ENCODE data around the gene PTP4A1.

DNA sequence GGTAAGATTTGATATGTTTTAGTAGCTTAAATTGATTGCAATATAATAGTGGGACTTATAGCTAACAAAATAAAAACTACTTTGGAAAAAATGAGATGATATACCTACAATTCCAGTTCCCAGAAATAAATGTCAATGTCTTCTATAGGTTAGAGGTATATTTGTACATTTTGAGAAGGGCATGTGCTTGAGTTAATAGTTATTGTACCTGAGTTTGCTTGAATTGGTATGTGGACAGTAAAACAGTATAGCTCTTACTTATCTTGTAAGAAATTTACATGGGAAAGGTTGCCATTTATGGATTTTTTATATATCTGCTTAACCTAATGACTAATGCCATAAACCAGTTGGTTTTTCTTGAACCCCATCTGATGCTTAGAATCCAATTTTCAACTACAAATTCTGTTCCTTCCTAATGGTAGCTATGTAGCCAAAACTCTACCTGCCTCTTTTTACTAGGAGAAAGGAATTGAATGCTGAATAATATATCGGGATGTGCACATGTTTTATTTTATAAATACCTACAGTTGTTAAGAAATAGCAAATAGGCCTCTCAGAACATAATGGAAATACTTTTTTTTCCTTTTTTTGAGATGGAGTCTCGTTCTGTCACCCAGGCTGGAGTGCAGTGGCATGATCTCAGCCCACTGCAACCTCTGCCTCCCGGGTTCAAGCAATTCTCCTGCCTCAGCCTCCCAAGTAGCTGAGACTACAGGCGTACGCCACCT, 4.9 kb downstream of the PTP4A1 start:
- TF ChIP-seq EZH2phosphoT487 (IDR thresholded peaks at IDR 0.05) (no peak), EZH2 (IDR thresholded peaks at IDR 0.05) (no peak)
- TF ChIP-seq, protein P1, sequence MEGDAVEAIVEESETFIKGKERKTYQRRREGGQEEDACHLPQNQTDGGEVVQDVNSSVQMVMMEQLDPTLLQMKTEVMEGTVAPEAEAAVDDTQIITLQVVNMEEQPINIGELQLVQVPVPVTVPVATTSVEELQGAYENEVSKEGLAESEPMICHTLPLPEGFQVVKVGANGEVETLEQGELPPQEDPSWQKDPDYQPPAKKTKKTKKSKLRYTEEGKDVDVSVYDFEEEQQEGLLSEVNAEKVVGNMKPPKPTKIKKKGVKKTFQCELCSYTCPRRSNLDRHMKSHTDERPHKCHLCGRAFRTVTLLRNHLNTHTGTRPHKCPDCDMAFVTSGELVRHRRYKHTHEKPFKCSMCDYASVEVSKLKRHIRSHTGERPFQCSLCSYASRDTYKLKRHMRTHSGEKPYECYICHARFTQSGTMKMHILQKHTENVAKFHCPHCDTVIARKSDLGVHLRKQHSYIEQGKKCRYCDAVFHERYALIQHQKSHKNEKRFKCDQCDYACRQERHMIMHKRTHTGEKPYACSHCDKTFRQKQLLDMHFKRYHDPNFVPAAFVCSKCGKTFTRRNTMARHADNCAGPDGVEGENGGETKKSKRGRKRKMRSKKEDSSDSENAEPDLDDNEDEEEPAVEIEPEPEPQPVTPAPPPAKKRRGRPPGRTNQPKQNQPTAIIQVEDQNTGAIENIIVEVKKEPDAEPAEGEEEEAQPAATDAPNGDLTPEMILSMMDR (IDR thresholded peaks at IDR 0.05): no peak
